SK-N-MC (cell line): ENCODE data around the gene NUAK1.

Experiments
- FOXP2 ChIP-seq: optimal IDR thresholded peaks from 2 replicates; pipeline ENCODE3; 2011; ENCODE audit warnings: mild to moderate bottlenecking, moderate library complexity; ENCODE audit not compliant: insufficient read depth; ENCODE audit errors: extremely low read length, control extremely low read depth
- POLR2AphosphoS5 ChIP-seq: IDR thresholded peaks from 2 replicates; pipeline ENCODE4 v1.6.1; 2012; ENCODE audit warnings: mild to moderate bottlenecking, low read depth, low read length, borderline replicate concordance

DNA sequence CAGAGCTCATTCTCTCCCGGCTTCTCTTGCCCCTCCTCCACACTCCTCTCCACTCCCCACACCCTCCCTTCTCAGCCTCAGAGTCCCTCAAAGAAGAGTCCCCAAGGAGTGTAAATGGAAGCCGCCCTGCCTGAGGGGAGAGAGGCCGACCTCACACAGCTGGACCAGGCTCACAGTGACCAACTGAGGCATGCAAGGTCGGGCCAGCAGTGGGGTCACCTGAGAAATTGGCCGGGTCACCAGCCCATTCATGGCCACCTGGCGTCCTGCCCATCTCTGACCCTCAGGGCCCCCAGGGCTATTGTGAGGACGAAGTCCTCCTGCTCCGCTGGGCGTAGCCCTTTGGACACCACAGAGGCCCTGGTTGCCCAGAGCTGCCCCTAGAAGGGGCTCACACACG is 49.5 kb upstream of the NUAK1 start:
- TF ChIP-seq FOXP2 (no peak), POLR2AphosphoS5 (no peak)
